SK-N-SH treated with all-trans-retinoic acid at 6 μM for 48 hours (cell line): ENCODE results near the gene GUCD1.
A peak's percentile ranks its signal among the peaks of the same experiment; 100 is the strongest.

Source experiments
- ATAC-seq: fragments of 200-7000 bp; cut with Tn5 transposase; 3 replicates; pipeline ENCODE4 v1.9.1; 2020; ENCODE audit warnings: mild to moderate bottlenecking, moderate library complexity
- ARNTL ChIP-seq: fragments of 450-650 bp; formaldehyde crosslinking; IDR thresholded peaks from 2 replicates; pipeline ENCODE4 v1.5.0; 2020; ENCODE audit warnings: low read depth, mild to moderate bottlenecking, moderate library complexity, borderline replicate concordance
- BACH2 ChIP-seq: fragments of 250-450 bp; sonication (Bioruptor Pico); IDR thresholded peaks from 2 replicates; pipeline ENCODE4 v1.9.0; 2021; ENCODE audit warnings: mild to moderate bottlenecking, borderline replicate concordance
- CREB5 ChIP-seq: fragments of 250-450 bp; sonication (Bioruptor Pico); IDR thresholded peaks from 2 replicates; pipeline ENCODE4 v1.5.1; 2020; ENCODE audit warnings: low read depth, mild to moderate bottlenecking, moderate library complexity
- CSDC2 ChIP-seq: fragments of 250-450 bp; sonication (Bioruptor Pico); IDR thresholded peaks from 2 replicates; pipeline ENCODE4 v1.5.0; 2020; ENCODE audit warnings: mild to moderate bottlenecking, moderate library complexity
- CSRNP3 ChIP-seq: fragments of 250-450 bp; sonication (Bioruptor Pico); IDR thresholded peaks from 2 replicates; pipeline ENCODE4 v1.5.1; 2021; ENCODE audit warnings: mild to moderate bottlenecking, moderate library complexity
- ESRRG ChIP-seq: fragments of 250-450 bp; sonication (Bioruptor Pico); IDR thresholded peaks from 2 replicates; pipeline ENCODE4 v1.6.1; 2021; ENCODE audit warnings: mild to moderate bottlenecking
- GLIS3 ChIP-seq: fragments of 250-450 bp; sonication (Bioruptor Pico); IDR thresholded peaks from 2 replicates; pipeline ENCODE4 v1.5.0; 2020; ENCODE audit warnings: mild to moderate bottlenecking, moderate library complexity
- ISL1 ChIP-seq: fragments of 250-450 bp; sonication (Bioruptor Pico); IDR thresholded peaks from 2 replicates; pipeline ENCODE4 v2.1.2; 2022; ENCODE audit warnings: mild to moderate bottlenecking, moderate library complexity
- OSR1 ChIP-seq: fragments of 250-450 bp; sonication (Bioruptor Pico); IDR thresholded peaks from 2 replicates; pipeline ENCODE4 v1.8.0; 2022; ENCODE audit warnings: moderate library complexity, mild to moderate bottlenecking, inconsistent platforms
- PATZ1 ChIP-seq: fragments of 250-450 bp; sonication (Bioruptor Pico); IDR thresholded peaks from 2 replicates; pipeline ENCODE4 v1.8.0; 2020; ENCODE audit warnings: mild to moderate bottlenecking, moderate library complexity, borderline replicate concordance
- POU6F1 ChIP-seq: fragments of 250-450 bp; sonication (Bioruptor Pico); IDR thresholded peaks from 2 replicates; pipeline ENCODE4 v1.8.0; 2021; ENCODE audit warnings: low read depth, mild to moderate bottlenecking, moderate library complexity, borderline replicate concordance
- PPARA ChIP-seq: fragments of 250-450 bp; sonication (Bioruptor Pico); IDR thresholded peaks from 2 replicates; pipeline ENCODE4 v1.5.0; 2020; ENCODE audit warnings: mild to moderate bottlenecking, borderline replicate concordance
- RARB ChIP-seq: fragments of 250-450 bp; sonication (Bioruptor Pico); IDR thresholded peaks from 2 replicates; pipeline ENCODE4 v1.8.0; 2021; ENCODE audit warnings: mild to moderate bottlenecking, moderate library complexity
- SNAI2 ChIP-seq: fragments of 250-450 bp; sonication (Bioruptor Pico); IDR thresholded peaks from 2 replicates; pipeline ENCODE4 v1.5.0; 2020; ENCODE audit warnings: mild to moderate bottlenecking, moderate library complexity
- TCF4 ChIP-seq: fragments of 250-450 bp; sonication (Bioruptor Pico); IDR thresholded peaks from 2 replicates; pipeline ENCODE4 v1.8.0; 2021; ENCODE audit warnings: mild to moderate bottlenecking, moderate library complexity, borderline replicate concordance
- TOX ChIP-seq: fragments of 250-450 bp; sonication (Bioruptor Pico); IDR thresholded peaks from 2 replicates; pipeline ENCODE4 v1.8.0; 2021; ENCODE audit warnings: mild to moderate bottlenecking, moderate library complexity, borderline replicate concordance
- TSHZ2 ChIP-seq: fragments of 250-450 bp; sonication (Bioruptor Pico); IDR thresholded peaks from 2 replicates; pipeline ENCODE4 v1.5.0; 2020; ENCODE audit warnings: mild to moderate bottlenecking, moderate library complexity
- ZC3H10 ChIP-seq: fragments of 250-450 bp; sonication (Bioruptor Pico); IDR thresholded peaks from 2 replicates; pipeline ENCODE4 v1.5.1; 2021; ENCODE audit warnings: mild to moderate bottlenecking, moderate library complexity
- ZFP3 ChIP-seq: fragments of 250-450 bp; sonication (Bioruptor Pico); IDR thresholded peaks from 2 replicates; pipeline ENCODE4 v1.5.0; 2020; ENCODE audit warnings: mild to moderate bottlenecking, moderate library complexity
- ZFP30 ChIP-seq: fragments of 450-650 bp; formaldehyde crosslinking; IDR thresholded peaks from 2 replicates; pipeline ENCODE4 v1.5.0; 2022; ENCODE audit warnings: mild to moderate bottlenecking, moderate library complexity
- ZNF565 ChIP-seq: fragments of 450-650 bp; formaldehyde crosslinking; conservative IDR thresholded peaks from 2 replicates; pipeline ENCODE4 v1.5.0; 2020; ENCODE audit warnings: low read depth, mild to moderate bottlenecking, moderate library complexity
- ZNF70 ChIP-seq: fragments of 450-650 bp; formaldehyde crosslinking; IDR thresholded peaks from 2 replicates; pipeline ENCODE4 v1.5.0; 2020; ENCODE audit warnings: mild to moderate bottlenecking, moderate library complexity
- ZNF8 ChIP-seq: fragments of 450-650 bp; formaldehyde crosslinking; IDR thresholded peaks from 2 replicates; pipeline ENCODE4 v1.5.0; 2020; ENCODE audit warnings: mild to moderate bottlenecking, moderate library complexity

The GUCD1 gene

GRCh38 chr22:24523873-24524272 is 31.1 kb downstream of the GUCD1 start:
- ATAC-seq, result peak; percentile 52
- TF ChIP-seq ESRRG (CRISPR knock-in tag) (0 out of 2 replicates have a peak, but pooled peaks have one; percentile 40), CREB5 (CRISPR knock-in tag) (0 out of 2 replicates have a peak, but pooled peaks have one; percentile 45), ZNF8 (peak; percentile 61), RARB (CRISPR knock-in tag) (no peak), CSRNP3 (CRISPR knock-in tag) (peak; percentile 77; the same call in 1 of the 2 replicates), ISL1 (CRISPR knock-in tag) (peak; percentile 81), PPARA (CRISPR knock-in tag) (no peak), ZNF70 (CRISPR knock-in tag) (peak; percentile 51; the same call in 1 of the 2 replicates), PATZ1 (CRISPR knock-in tag) (no peak), ZFP30 (CRISPR knock-in tag) (no peak), ZFP3 (peak; percentile 67; the same call in 1 of the 2 replicates), GLIS3 (no peak), ARNTL (0 out of 2 replicates have a peak, but pooled peaks have one; percentile 18), TOX (no peak), POU6F1 (no peak), ZC3H10 (CRISPR knock-in tag) (no peak), SNAI2 (CRISPR knock-in tag) (peak; percentile 85), TCF4 (peak; percentile 91), CSDC2 (no peak), ZNF565 (0 out of 2 replicates have a peak, but pooled peaks have one; percentile 48), TSHZ2 (CRISPR knock-in tag) (peak; percentile 98), BACH2 (CRISPR knock-in tag) (no peak; the same call in 1 of the 2 replicates), OSR1 (CRISPR knock-in tag) (no peak)

- TF ChIP-seq ZFP30 (CRISPR knock-in tag) (no peak), ZNF565 (no peak), TSHZ2 (CRISPR knock-in tag) (peak; percentile 37; the same call in 1 of the 2 replicates)
- peak; percentile 84 for ATAC-seq
Observed at GRCh38 chr22:24521791-24522245, 33.1 kb downstream of the GUCD1 start.
